Mesendoderm (in vitro differentiated cells): ENCODE data around the gene TGFB2.

ENCODE experiments used
- DNase-seq: peaks from one replicate; pipeline ENCODE4 v3.0.0; 2013
- H2AK5ac ChIP-seq: 2 replicates; pipeline ENCODE4 v1.6.1; 2013; ENCODE audit warnings: low read length, inconsistent platforms
- H2BK120ac ChIP-seq: 2 replicates; pipeline ENCODE4 v1.6.1; 2013; ENCODE audit warnings: low read depth, mild to moderate bottlenecking, low read length, moderate library complexity, mixed read lengths
- H2BK15ac ChIP-seq: replicated peaks from 2 replicates; pipeline ENCODE4 v1.6.1; 2013; ENCODE audit warnings: low read depth, mild to moderate bottlenecking, moderate library complexity
- H2BK5ac ChIP-seq: 2 replicates; pipeline ENCODE4 v1.6.1; 2013; ENCODE audit warnings: low read length, inconsistent platforms
- H3K18ac ChIP-seq: 2 replicates; pipeline ENCODE4 v1.6.1; 2013; ENCODE audit warnings: mild to moderate bottlenecking, low read length, mixed read lengths
- H3K23ac ChIP-seq: one replicate; pipeline ENCODE4 v1.6.1; 2013; ENCODE audit warnings: low read length
- H3K27ac ChIP-seq: 2 replicates; pipeline ENCODE4 v1.5.1; 2013; ENCODE audit warnings: low read depth, mild to moderate bottlenecking, inconsistent platforms, low read length, moderate library complexity
- H3K27me3 ChIP-seq: 2 replicates; pipeline ENCODE4 v1.6.1; 2013; ENCODE audit warnings: low read length, control low read depth, mild to moderate bottlenecking, inconsistent platforms; ENCODE audit not compliant: insufficient read depth, poor library complexity
- H3K36me3 ChIP-seq: 2 replicates; pipeline ENCODE4 v1.6.1; 2013; ENCODE audit warnings: low read length, inconsistent platforms; ENCODE audit not compliant: control insufficient read depth, insufficient read depth
- H3K4ac ChIP-seq: one replicate; pipeline ENCODE4 v1.6.1; 2013; ENCODE audit warnings: low read depth, mild to moderate bottlenecking, low read length, moderate library complexity
- H3K4me1 ChIP-seq: 2 replicates; pipeline ENCODE4 v1.6.1; 2013; ENCODE audit warnings: low read depth, low read length, inconsistent platforms; ENCODE audit not compliant: control insufficient read depth
- H3K4me2 ChIP-seq: 2 replicates; pipeline ENCODE4 v1.6.1; 2013; ENCODE audit warnings: low read length
- H3K4me3 ChIP-seq: 2 replicates; pipeline ENCODE4 v1.5.1; 2013; ENCODE audit warnings: mild to moderate bottlenecking, low read length
- H3K56ac ChIP-seq: one replicate; pipeline ENCODE4 v1.6.1; 2013; ENCODE audit warnings: low read length
- H3K79me1 ChIP-seq: 2 replicates; pipeline ENCODE4 v1.6.1; 2013; ENCODE audit warnings: low read length, inconsistent platforms
- H3K79me2 ChIP-seq: 2 replicates; pipeline ENCODE4 v1.6.1; 2013; ENCODE audit warnings: mild to moderate bottlenecking, low read length; ENCODE audit not compliant: control insufficient read depth, insufficient read depth
- H3K9ac ChIP-seq: 2 replicates; pipeline ENCODE4 v1.6.1; 2013; ENCODE audit warnings: low read length, inconsistent platforms
- H4K5ac ChIP-seq: one replicate; pipeline ENCODE4 v1.6.1; 2013; ENCODE audit warnings: low read length
- H4K8ac ChIP-seq: one replicate; pipeline ENCODE4 v1.6.1; 2013; ENCODE audit warnings: low read depth, mild to moderate bottlenecking, control low read depth, low read length, moderate library complexity
- WGBS: extraction: QIAGEN DNeasy Blood & Tissue Kit; methylation state at CpG from one replicate; pipeline ENCODE4 v1.1.7; 2013; ENCODE audit warnings: low lambda C conversion rate, missing lambda C conversion rate; ENCODE audit not compliant: insufficient coverage; ENCODE audit errors: extremely low coverage; 5-methylcytosine and 5-hydroxymethylcytosine counted together

Gene TGFB2

GRCh38 chr1:218364028-218364710, 19.0 kb downstream of the TGFB2 start:
- Histone ChIP-seq H2BK120ac (no peak overlapping the region), H4K5ac (no peak overlapping the region), H3K4me2 (no peak overlapping the region), H3K4me3 (no peak overlapping the region), H3K27ac (no peak overlapping the region), H3K4me1 (no peaks in the 10 kb centered on the region), H3K9ac (no peak overlapping the region), H2AK5ac (no peak overlapping the region), H3K4ac (no peak overlapping the region), H2BK5ac (no peak overlapping the region), H3K18ac (no peak overlapping the region), H3K27me3 (no peaks in the 10 kb centered on the region), H3K79me2 (no peaks in the 10 kb centered on the region), H3K36me3 (no peaks in the 10 kb centered on the region), H3K56ac (no peak overlapping the region), H3K23ac (no peak overlapping the region), H4K8ac (no peak overlapping the region), H3K79me1 (no peaks in the 10 kb centered on the region), H2BK15ac (no peak overlapping the region)
- no CpG with 5 or more reads among the region's 8 CpGs for WGBS
- DNase-seq: no peak

- Histone ChIP-seq H3K4me2 (no peak overlapping the region), H3K4me1 (no peaks in the 10 kb centered on the region), H3K23ac (no peak overlapping the region), H3K9ac (no peak overlapping the region), H2AK5ac (no peak overlapping the region), H3K4me3 (no peak overlapping the region), H3K79me2 (no peaks in the 10 kb centered on the region), H3K27me3 (no peaks in the 10 kb centered on the region), H3K18ac (no peak overlapping the region), H3K56ac (no peak overlapping the region), H4K5ac (no peak overlapping the region), H4K8ac (no peak overlapping the region), H3K79me1 (no peaks in the 10 kb centered on the region), H2BK120ac (no peak overlapping the region), H2BK5ac (no peak overlapping the region), H3K4ac (no peak overlapping the region), H2BK15ac (no peak overlapping the region), H3K36me3 (no peaks in the 10 kb centered on the region), H3K27ac (no peak overlapping the region)
- WGBS: no CpG with 5 or more reads among the region's 15 CpGs
- no peak for DNase-seq
Observed at GRCh38 chr1:218365226-218365999, 20.3 kb downstream of the TGFB2 start.

GRCh38 chr1:218366322-218367052, 21.4 kb downstream of the TGFB2 start:
- no peak overlapping the region for H2BK15ac ChIP-seq
- H3K4ac ChIP-seq: no peak overlapping the region
- no peak overlapping the region for H2BK5ac ChIP-seq
- H3K23ac ChIP-seq: no peak overlapping the region
- no peak overlapping the region for H3K56ac ChIP-seq
- H4K5ac ChIP-seq: no peak overlapping the region
- H4K8ac ChIP-seq: no peak overlapping the region
- H3K27ac ChIP-seq: no peak overlapping the region
- no peak for DNase-seq
- no peaks in the 10 kb centered on the region for H3K36me3 ChIP-seq
- no peaks in the 10 kb centered on the region for H3K4me1 ChIP-seq
- no peaks in the 10 kb centered on the region for H3K79me2 ChIP-seq
- no peak overlapping the region for H3K4me2 ChIP-seq
- H3K79me1 ChIP-seq: no peaks in the 10 kb centered on the region
- H2AK5ac ChIP-seq: no peak overlapping the region
- H2BK120ac ChIP-seq: no peak overlapping the region
- no peaks in the 10 kb centered on the region for H3K27me3 ChIP-seq
- no peak overlapping the region for H3K9ac ChIP-seq
- H3K18ac ChIP-seq: no peak overlapping the region
- WGBS: no CpG with 5 or more reads among the region's 5 CpGs
- no peak overlapping the region for H3K4me3 ChIP-seq

GRCh38 chr1:218367118-218367517, 22.0 kb downstream of the TGFB2 start:
- no peaks in the 10 kb centered on the region for H3K36me3 ChIP-seq
- no peak overlapping the region for H3K56ac ChIP-seq
- H3K4me3 ChIP-seq: no peak overlapping the region
- no peaks in the 10 kb centered on the region for H3K4me1 ChIP-seq
- DNase-seq: no peak
- WGBS: no CpG with 5 or more reads among the region's 4 CpGs
- H2BK15ac ChIP-seq: no peak overlapping the region
- H3K27ac ChIP-seq: no peak overlapping the region
- H3K79me1 ChIP-seq: no peaks in the 10 kb centered on the region
- no peak overlapping the region for H3K4me2 ChIP-seq
- H3K23ac ChIP-seq: no peak overlapping the region
- no peak overlapping the region for H3K9ac ChIP-seq
- H2BK120ac ChIP-seq: no peak overlapping the region
- H4K8ac ChIP-seq: no peak overlapping the region
- H3K18ac ChIP-seq: no peak overlapping the region
- no peaks in the 10 kb centered on the region for H3K79me2 ChIP-seq
- no peak overlapping the region for H3K4ac ChIP-seq
- H3K27me3 ChIP-seq: no peaks in the 10 kb centered on the region
- no peak overlapping the region for H2AK5ac ChIP-seq
- H2BK5ac ChIP-seq: no peak overlapping the region
- H4K5ac ChIP-seq: no peak overlapping the region

- Histone ChIP-seq H2BK5ac (no peak overlapping the region), H3K4me1 (no peaks in the 10 kb centered on the region), H3K4me2 (no peak overlapping the region), H4K8ac (no peak overlapping the region), H3K4ac (no peak overlapping the region), H3K23ac (no peak overlapping the region), H3K27ac (no peak overlapping the region), H2AK5ac (no peak overlapping the region), H3K79me1 (no peaks in the 10 kb centered on the region), H3K4me3 (no peak overlapping the region), H2BK120ac (no peak overlapping the region), H3K18ac (no peak overlapping the region), H2BK15ac (no peak overlapping the region), H3K27me3 (no peaks in the 10 kb centered on the region), H3K36me3 (no peaks in the 10 kb centered on the region), H3K56ac (no peak overlapping the region), H4K5ac (no peak overlapping the region), H3K79me2 (no peaks in the 10 kb centered on the region), H3K9ac (no peak overlapping the region)
- WGBS: no CpG with 5 or more reads among the region's 7 CpGs
- no peak for DNase-seq
Observed at GRCh38 chr1:218368686-218369085, 23.6 kb downstream of the TGFB2 start.
